IPS DF 6.9 (cell line): Measurements from ENCODE around the gene IBSP.

ENCODE experiments used
- DNase-seq: peaks from one replicate; pipeline ENCODE4 v3.0.0-alpha.2; 2013; ENCODE audit warnings: low read depth, low spot score
- H3K27ac ChIP-seq: one replicate; pipeline ENCODE4 v1.5.1; 2013; ENCODE audit warnings: low read length, control low read depth
- H3K27me3 ChIP-seq: 2 replicates; pipeline ENCODE4 v1.6.1; 2013; ENCODE audit warnings: mild to moderate bottlenecking, low read length; ENCODE audit not compliant: control insufficient read depth, insufficient read depth
- H3K36me3 ChIP-seq: 2 replicates; pipeline ENCODE4 v1.6.1; 2013; ENCODE audit warnings: low read length; ENCODE audit not compliant: control insufficient read depth, insufficient read depth
- H3K4me1 ChIP-seq: 2 replicates; pipeline ENCODE4 v1.6.1; 2013; ENCODE audit warnings: low read length; ENCODE audit not compliant: control insufficient read depth, insufficient read depth
- H3K4me3 ChIP-seq: 2 replicates; pipeline ENCODE4 v1.5.1; 2013; ENCODE audit warnings: mild to moderate bottlenecking, low read length
- H3K9me3 ChIP-seq: 2 replicates; pipeline ENCODE4 v1.6.1; 2013; ENCODE audit warnings: low read length, inconsistent platforms; ENCODE audit not compliant: control insufficient read depth, insufficient read depth
- WGBS: extraction: QIAGEN DNeasy Blood & Tissue Kit; methylation state at CpG from one replicate; pipeline ENCODE4 v1.1.7; 2013; ENCODE audit warnings: mixed read lengths, missing lambda C conversion rate; ENCODE audit not compliant: insufficient read length, insufficient coverage; 5-methylcytosine and 5-hydroxymethylcytosine counted together

Gene IBSP

DNA sequence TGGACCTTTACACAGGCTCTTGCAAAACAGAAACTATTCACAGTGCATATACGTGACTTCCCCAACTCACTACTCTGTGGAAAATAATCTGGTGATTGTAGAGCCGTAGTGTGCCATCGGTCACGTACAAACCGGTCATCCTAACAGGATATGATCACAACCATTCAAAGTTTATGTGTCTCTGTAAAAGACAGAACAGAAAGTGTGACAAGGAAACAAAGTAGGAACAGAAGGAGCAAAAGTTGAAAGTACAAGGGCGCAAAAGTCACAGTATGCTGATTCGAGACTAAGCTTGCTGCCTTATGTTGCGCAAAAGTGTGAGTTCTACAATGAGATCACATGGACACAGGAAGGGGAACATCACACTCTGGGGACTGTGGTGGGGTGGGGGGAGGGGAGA lies 52.0 kb downstream of the IBSP start:
- WGBS = no CpG with 5 or more reads among the region's 8 CpGs

DNA sequence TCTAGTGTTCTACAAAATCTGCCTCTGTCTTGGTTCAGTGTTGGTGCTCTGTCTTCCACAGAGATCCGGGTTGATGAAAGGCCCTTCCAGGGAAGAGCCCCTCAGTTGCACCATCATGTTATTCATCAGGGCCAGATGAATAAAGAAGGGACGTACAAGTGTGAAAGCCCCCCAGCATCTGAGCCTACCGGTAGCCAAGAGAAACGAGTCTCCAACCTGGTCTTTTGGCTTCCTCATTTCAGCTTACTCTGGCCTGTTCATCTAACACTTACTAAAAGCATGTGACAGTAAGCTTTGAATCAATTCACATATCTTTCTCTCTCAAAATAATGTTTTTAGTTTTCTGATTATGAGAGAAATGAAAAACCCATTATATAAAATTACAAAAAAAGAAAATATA lies 52.6 kb downstream of the IBSP start:
- H3K4me3 ChIP-seq = no peak overlapping the region
- no peak for DNase-seq

More for the DNA sequence above, 52.0 kb downstream of the IBSP start:
- no peaks in the 10 kb centered on the region for H3K36me3 ChIP-seq
- H3K9me3 ChIP-seq = no peaks in the 10 kb centered on the region
- DNase-seq = no peak
- peaks cover 5% of the 10 kb centered on the region for H3K4me1 ChIP-seq
- H3K27me3 ChIP-seq = no peaks in the 10 kb centered on the region
- H3K27ac ChIP-seq = no peak overlapping the region
- H3K4me3 ChIP-seq = no peak overlapping the region

DNA sequence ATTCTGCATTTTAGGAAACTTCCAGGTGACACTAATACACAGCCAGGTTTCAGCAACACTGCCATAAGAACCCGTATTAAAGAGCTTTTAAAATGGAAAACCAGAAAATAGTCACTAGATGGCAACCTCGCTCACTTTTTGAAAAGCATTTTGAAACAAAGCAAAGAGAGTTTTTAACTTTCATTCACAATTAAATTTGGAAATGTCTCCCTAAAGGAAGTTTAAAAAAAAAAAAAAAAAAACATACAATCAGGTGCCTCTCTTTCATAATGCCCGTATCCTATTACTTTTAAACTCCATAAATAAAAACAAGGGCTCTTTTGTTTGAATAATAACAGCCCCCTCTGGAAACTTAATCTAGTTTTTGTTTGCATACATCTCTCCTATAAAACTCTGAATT lies 53.8 kb downstream of the IBSP start:
- WGBS = no CpG with 5 or more reads among the region's 3 CpGs

More for the DNA sequence above, 52.6 kb downstream of the IBSP start:
- Histone ChIP-seq H3K36me3 (no peaks in the 10 kb centered on the region), H3K9me3 (no peaks in the 10 kb centered on the region), H3K4me1 (peaks cover 5% of the 10 kb centered on the region), H3K27me3 (no peaks in the 10 kb centered on the region), H3K27ac (no peak overlapping the region)
- WGBS = no CpG with 5 or more reads among the region's 4 CpGs

DNA sequence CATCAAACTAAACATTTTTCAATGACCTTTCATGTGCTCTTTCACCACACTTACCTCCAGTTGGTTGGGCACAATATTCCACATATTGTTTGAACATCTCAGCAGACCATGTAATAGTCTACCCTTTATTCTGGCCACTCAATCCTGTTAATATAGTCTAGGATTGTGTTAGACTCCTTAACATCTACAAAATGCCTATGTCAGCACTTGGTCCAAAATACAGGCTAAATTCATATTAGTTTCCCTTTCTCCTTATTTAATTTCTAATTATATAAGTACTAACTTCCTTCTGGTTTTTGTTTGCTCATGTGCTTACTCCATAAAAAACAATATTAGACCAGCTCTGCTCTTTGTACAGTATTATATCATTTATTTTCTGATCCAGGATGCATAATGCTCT lies 54.5 kb downstream of the IBSP start:
- H3K4me1 ChIP-seq = peaks cover 4% of the 10 kb centered on the region
- H3K4me3 ChIP-seq = no peak overlapping the region
- no peaks in the 10 kb centered on the region for H3K9me3 ChIP-seq
- DNase-seq = no peak
- no peaks in the 10 kb centered on the region for H3K36me3 ChIP-seq
- no peak overlapping the region for H3K27ac ChIP-seq
- no peaks in the 10 kb centered on the region for H3K27me3 ChIP-seq

More for the DNA sequence above, 53.8 kb downstream of the IBSP start:
- Histone ChIP-seq H3K9me3 (no peaks in the 10 kb centered on the region), H3K27ac (no peak overlapping the region), H3K4me3 (no peak overlapping the region), H3K36me3 (no peaks in the 10 kb centered on the region), H3K27me3 (no peaks in the 10 kb centered on the region), H3K4me1 (peaks cover 5% of the 10 kb centered on the region)
- DNase-seq = no peak

DNA sequence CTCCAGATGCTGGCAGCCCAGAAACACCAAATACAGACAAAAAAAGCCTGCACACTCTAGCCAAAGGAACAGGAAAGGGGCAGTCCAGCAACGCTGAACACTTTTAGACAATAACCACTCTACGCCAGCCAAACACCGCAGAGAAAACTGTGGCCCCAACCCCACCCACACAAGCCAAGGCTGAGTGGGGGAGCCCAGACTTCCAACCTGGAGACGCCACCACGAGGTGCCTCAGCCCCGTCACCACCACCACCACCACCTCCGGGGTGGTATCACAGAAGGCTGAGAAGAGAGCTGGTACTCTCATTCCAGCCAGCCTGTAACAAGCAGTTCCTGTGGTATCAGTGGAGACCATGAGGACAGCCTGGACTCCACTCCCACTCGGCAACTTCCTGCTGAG lies 56.2 kb downstream of the IBSP start:
- Histone ChIP-seq H3K27ac (no peak overlapping the region), H3K9me3 (no peaks in the 10 kb centered on the region), H3K4me3 (no peak overlapping the region), H3K27me3 (no peaks in the 10 kb centered on the region), H3K36me3 (no peaks in the 10 kb centered on the region), H3K4me1 (peaks cover 4% of the 10 kb centered on the region)
- DNase-seq = no peak
- no CpG with 5 or more reads among the region's 8 CpGs for WGBS

DNA sequence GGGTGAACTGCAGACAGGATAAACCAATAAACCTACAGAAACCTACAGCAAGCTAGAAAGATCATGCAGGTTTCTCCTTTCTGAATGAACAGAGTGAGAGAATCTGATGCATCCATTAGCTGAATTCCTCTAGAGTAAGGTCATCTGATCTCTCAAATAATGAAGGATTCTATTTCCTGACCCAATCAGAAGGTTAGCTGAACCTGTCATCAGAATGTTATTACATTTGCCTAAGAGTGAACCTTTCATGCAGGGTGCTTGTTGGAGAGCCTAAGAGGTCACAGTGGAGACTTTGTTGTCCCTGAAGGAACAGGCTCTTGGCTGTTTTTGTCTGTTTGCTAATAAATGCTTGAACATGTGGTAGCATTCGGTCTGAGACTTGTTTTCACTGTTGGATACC lies 57.5 kb downstream of the IBSP start:
- Histone ChIP-seq H3K4me1 (peaks cover 4% of the 10 kb centered on the region), H3K27me3 (no peaks in the 10 kb centered on the region), H3K9me3 (no peaks in the 10 kb centered on the region), H3K36me3 (no peaks in the 10 kb centered on the region), H3K27ac (no peak overlapping the region), H3K4me3 (no peak overlapping the region)
- no CpG with 5 or more reads among the region's 1 CpG for WGBS
- DNase-seq = no peak

DNA sequence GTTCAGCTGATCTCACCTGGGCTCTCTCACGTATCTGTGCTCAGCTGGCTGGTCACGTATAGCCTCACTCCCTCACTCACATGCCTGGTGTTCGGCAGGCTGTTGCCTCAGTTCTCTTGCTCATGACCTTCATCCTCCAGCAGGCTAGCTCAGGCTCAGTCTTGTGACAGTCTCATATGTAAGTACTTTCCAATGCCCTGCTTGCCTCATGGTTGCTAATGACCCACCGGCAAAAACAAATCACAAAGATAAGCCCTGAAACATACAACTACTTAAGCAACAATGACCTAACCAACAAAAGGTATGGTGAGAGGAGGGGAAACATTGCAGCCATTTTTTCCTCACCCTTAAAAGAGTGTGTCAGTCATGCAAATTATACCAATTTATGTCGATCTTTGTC lies 58.4 kb downstream of the IBSP start:
- no CpG with 5 or more reads among the region's 5 CpGs for WGBS
- H3K27me3 ChIP-seq = no peaks in the 10 kb centered on the region
- no peak for DNase-seq
- no peak overlapping the region for H3K4me3 ChIP-seq
- peaks cover 4% of the 10 kb centered on the region for H3K4me1 ChIP-seq
- H3K27ac ChIP-seq = no peak overlapping the region
- no peaks in the 10 kb centered on the region for H3K36me3 ChIP-seq
- no peaks in the 10 kb centered on the region for H3K9me3 ChIP-seq
